Bone marrow (tissue), 2 donors: ENCODE results near the gene PHF5A.

Experiments used
- DNase-seq, 2 donors: peaks; one replicate each; lab custom pipeline; 2025; lab: John Stamatoyannopoulos, UW

PHF5A gene

GRCh38 chr22:41417622-41418390 lies 50.7 kb downstream of the PHF5A start:
- DNase-seq: no peak

- no peak for DNase-seq
Measured at GRCh38 chr22:41415554-41415953, 52.9 kb downstream of the PHF5A start.

- no peak for DNase-seq
Measured at GRCh38 chr22:41411021-41411851, 57.3 kb downstream of the PHF5A start.

- DNase-seq: no peak
Measured at GRCh38 chr22:41410311-41410751, 58.2 kb downstream of the PHF5A start.
